Activated B cell treated with CpG ODN at 0.5 μM for 24 hours (primary cell): ENCODE measurements around the gene KCNIP1. TPM values are rescaled to one million over a fixed set of nuclear protein-coding genes. Genes with fewer than 3 reads are reported as not detected.

ENCODE experiments used
- ATAC-seq: fragments of 200-7000 bp; cut with Tn5 transposase; one replicate; pipeline ENCODE4 v1.10.0; 2021; ENCODE audit warnings: low read depth, mild to moderate bottlenecking, moderate library complexity
- CTCF ChIA-PET: fragments of 350-600 bp; sonication (Branson Sonifier 250); formaldehyde crosslinking; loops from one replicate; lab custom pipeline; 2021; ENCODE audit warnings: antibody characterized with exemption; lab: Charles Lee
- POLR2A ChIA-PET: fragments of 350-600 bp; sonication (Branson Sonifier 250); formaldehyde crosslinking; loops from one replicate; lab custom pipeline; 2021; ENCODE audit warnings: antibody characterized with exemption; lab: Charles Lee
- DNase-seq: peaks from one replicate; pipeline ENCODE4 v3.0.0; 2022
- H3K27ac Mint-ChIP-seq: one replicate; pipeline ENCODE4 v1.8.0; 2020; ENCODE audit warnings: mixed read lengths
- H3K27me3 Mint-ChIP-seq: one replicate; pipeline ENCODE4 v1.8.0; 2021; ENCODE audit warnings: mixed read lengths
- H3K36me3 Mint-ChIP-seq: one replicate; pipeline ENCODE4 v1.8.0; 2021; ENCODE audit warnings: low read depth, mixed read lengths
- H3K4me1 Mint-ChIP-seq: one replicate; pipeline ENCODE4 v1.8.0; 2021; ENCODE audit warnings: mixed read lengths
- H3K4me3 Mint-ChIP-seq: one replicate; pipeline ENCODE4 v1.8.0; 2020; ENCODE audit warnings: mild to moderate bottlenecking, mixed read lengths
- H3K9me3 Mint-ChIP-seq: one replicate; pipeline ENCODE4 v1.8.0; 2020; ENCODE audit warnings: mixed read lengths
- CTCF ChIP-seq: fragments of 200-600 bp; IDR thresholded peaks from one replicate; pipeline ENCODE4 v1.8.0; 2022; ENCODE audit warnings: antibody characterized with exemption, mild to moderate bottlenecking
- intact Hi-C: fragments of 100-400 bp; cut with micrococcal nuclease; formaldehyde crosslinking; loops from one replicate; pipeline ENCODE4 v1.15.1; 2024
- total RNA-seq: library from RNA; stranded (reverse); gene quantifications from 2 replicates; pipeline ENCODE4 v1.2.3, GENCODE V29; 2022

The KCNIP1 gene
- total RNA-seq, 1 donor from 2014 or later = not detected

DNA sequence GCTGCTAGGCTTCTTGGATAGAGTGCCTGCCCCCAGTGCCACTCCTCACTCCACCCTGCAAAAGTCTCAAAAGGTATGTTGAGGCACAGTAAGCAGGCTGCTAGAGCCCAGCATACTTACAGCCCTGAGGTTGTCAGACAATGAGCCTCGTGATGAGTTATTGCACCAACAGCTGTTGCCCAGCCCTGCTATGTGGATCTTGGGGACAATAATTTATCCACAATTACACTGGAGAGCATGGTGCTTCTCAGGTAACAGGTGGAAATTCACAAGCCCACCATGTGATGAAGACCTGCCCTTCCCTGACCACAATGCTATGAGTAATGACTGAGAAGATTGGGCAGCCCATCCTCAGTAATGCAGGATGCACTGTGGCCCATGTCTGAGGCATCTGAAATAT, 36.5 kb downstream of the KCNIP1 start:
- Mint-ChIP-seq H3K27me3 (peaks cover 7% of the 10 kb centered on the region), H3K27ac (no peak overlapping the region), H3K9me3 (peaks cover 4% of the 10 kb centered on the region), H3K4me1 (no peaks in the 10 kb centered on the region), H3K36me3 (no peaks in the 10 kb centered on the region), H3K4me3 (no peak overlapping the region)
- DNase-seq (no peak), ATAC-seq (no peak)
- CTCF ChIA-PET = no interaction called here
- intact Hi-C loops = no loop called here
- POLR2A ChIA-PET = no interaction called here
- TF ChIP-seq CTCF = no peak

DNA sequence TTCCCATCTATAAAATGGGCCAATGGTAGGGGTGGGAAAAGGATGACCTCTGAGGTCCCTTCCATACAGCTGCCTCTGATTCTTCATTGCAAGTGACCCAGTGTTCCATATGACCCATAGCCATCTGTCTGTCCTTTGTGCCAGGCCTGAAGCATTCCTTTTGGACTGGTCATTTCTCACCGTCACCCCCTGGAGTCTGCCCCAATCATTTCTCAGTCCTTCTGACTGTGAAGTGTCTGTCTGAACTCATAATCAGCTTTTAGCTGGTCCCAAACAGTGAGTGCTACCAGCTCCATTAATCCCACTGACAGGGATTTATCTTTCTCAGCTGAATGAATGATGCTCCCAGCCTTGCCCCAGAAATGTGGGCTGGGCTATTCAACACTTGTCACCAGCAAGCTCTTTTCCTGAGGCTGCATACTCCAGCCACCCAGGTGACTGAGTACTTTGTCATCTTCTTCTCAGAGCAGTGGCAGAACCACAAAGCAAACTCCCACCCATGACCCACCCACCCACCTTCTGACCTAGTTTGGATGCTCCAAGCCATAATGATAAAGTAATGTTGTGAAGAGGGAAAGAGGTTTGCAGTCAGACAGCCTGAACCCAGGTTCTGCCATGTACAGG, 37.4 kb downstream of the KCNIP1 start:
- no peak overlapping the region for H3K27ac Mint-ChIP-seq

DNA sequence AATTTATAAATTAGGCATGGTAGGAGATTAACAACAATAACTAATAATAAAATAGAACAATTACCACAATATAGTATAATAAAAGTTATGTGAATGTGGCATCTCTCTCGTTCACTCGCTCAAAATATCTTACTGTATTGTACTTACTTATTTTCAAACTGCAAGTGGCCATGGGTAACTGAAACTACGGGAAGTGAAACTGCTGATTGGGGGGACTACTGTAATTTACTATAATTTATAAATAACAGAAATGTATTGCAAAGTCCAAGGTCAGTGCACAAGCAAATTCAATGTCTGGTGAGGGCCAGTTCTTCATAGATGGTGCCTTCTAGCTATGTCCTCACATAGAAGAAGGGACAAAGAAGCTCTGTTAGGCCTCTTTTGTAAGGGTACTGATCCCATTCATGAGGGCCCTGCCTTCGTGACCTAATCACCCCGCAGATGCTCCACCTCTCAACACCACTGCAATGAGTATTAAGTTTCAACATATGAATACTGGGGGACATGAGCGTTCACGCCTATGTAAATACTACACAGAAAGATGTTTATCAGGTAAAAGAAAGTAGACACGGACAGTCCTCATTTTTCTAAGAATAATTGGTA, 39.0 kb downstream of the KCNIP1 start:
- CTCF ChIA-PET = no interaction called here
- no peak for DNase-seq

More for the DNA sequence above, 37.4 kb downstream of the KCNIP1 start:
- TF ChIP-seq CTCF = no peak
- intact Hi-C loops = no loop called here
- CTCF ChIA-PET = no interaction called here
- POLR2A ChIA-PET = no interaction called here
- Mint-ChIP-seq H3K27me3 (peaks cover 7% of the 10 kb centered on the region), H3K4me3 (no peak overlapping the region), H3K36me3 (no peaks in the 10 kb centered on the region), H3K9me3 (peaks cover 10% of the 10 kb centered on the region), H3K4me1 (no peaks in the 10 kb centered on the region)
- ATAC-seq = no peak
- no peak for DNase-seq

GRCh38 chr5:170545313-170545712, 41.5 kb downstream of the KCNIP1 start:
- H3K9me3 Mint-ChIP-seq = peaks cover 10% of the 10 kb centered on the region
- no peak for DNase-seq
- no peak overlapping the region for H3K4me3 Mint-ChIP-seq
- H3K27ac Mint-ChIP-seq = no peak overlapping the region
- ChIA-PET CTCF (no interaction called here), POLR2A (no interaction called here)
- H3K4me1 Mint-ChIP-seq = no peaks in the 10 kb centered on the region
- intact Hi-C loops = no loop called here
- no peak for TF ChIP-seq CTCF
- ATAC-seq = no peak
- no peaks in the 10 kb centered on the region for H3K36me3 Mint-ChIP-seq
- peaks cover 2% of the 10 kb centered on the region for H3K27me3 Mint-ChIP-seq

More for the DNA sequence above, 39.0 kb downstream of the KCNIP1 start:
- intact Hi-C loops = no loop called here
- H3K9me3 Mint-ChIP-seq = peaks cover 10% of the 10 kb centered on the region
- TF ChIP-seq CTCF = no peak
- H3K36me3 Mint-ChIP-seq = no peaks in the 10 kb centered on the region
- no peaks in the 10 kb centered on the region for H3K4me1 Mint-ChIP-seq
- H3K27ac Mint-ChIP-seq = no peak overlapping the region
- H3K4me3 Mint-ChIP-seq = no peak overlapping the region
- POLR2A ChIA-PET = no interaction called here
- ATAC-seq = no peak
- peaks cover 9% of the 10 kb centered on the region for H3K27me3 Mint-ChIP-seq

GRCh38 chr5:170545811-170546210, 42.0 kb downstream of the KCNIP1 start:
- no peak for ATAC-seq
- TF ChIP-seq CTCF = no peak
- intact Hi-C loops = no loop called here
- CTCF ChIA-PET = no interaction called here
- no peaks in the 10 kb centered on the region for H3K4me1 Mint-ChIP-seq
- H3K27me3 Mint-ChIP-seq = peaks cover 2% of the 10 kb centered on the region
- H3K27ac Mint-ChIP-seq = no peak overlapping the region
- no peak overlapping the region for H3K4me3 Mint-ChIP-seq
- POLR2A ChIA-PET = no interaction called here
- DNase-seq = no peak
- H3K9me3 Mint-ChIP-seq = peaks cover 10% of the 10 kb centered on the region
- H3K36me3 Mint-ChIP-seq = no peaks in the 10 kb centered on the region
